ENCODE measurements around the gene UMPS. TPM values are rescaled to one million over a fixed set of nuclear protein-coding genes. Genes with fewer than 3 reads are reported as not detected.

The UMPS gene
- total RNA-seq, 1 donor from 2014 or later, result 38.3 TPM

- TF ChIP-seq CTCF (IDR thresholded peaks at IDR 0.05; ENCODE audit: insufficient read depth, low read depth, low read length) (no peak), EZH2 (IDR thresholded peaks at IDR 0.05; ENCODE audit: insufficient read depth, low read length) (no peak)
- Mint-ChIP-seq H3K4me3 (ENCODE audit: unreplicated experiment) (no peak overlapping the region), H3K27ac (ENCODE audit: unreplicated experiment) (no peak overlapping the region), H3K36me3 (ENCODE audit: low read depth, unreplicated experiment) (peaks cover 54% of the 10 kb centered on the region), H3K9me3 (ENCODE audit: unreplicated experiment) (no peaks in the 10 kb centered on the region), H3K27me3 (ENCODE audit: low read depth, unreplicated experiment) (no peaks in the 10 kb centered on the region), H3K4me1 (ENCODE audit: low read depth, unreplicated experiment) (peaks cover 24% of the 10 kb centered on the region)
- Histone ChIP-seq H3K4me1 (ENCODE audit: insufficient read depth, low read length) (no peaks in the 10 kb centered on the region), H2AFZ (ENCODE audit: low read depth, low read length) (no peak overlapping the region), H3K4me3 (ENCODE audit: insufficient read depth, low read depth, low read length) (no peak overlapping the region), H3K79me2 (ENCODE audit: insufficient read depth, low read length) (no peaks in the 10 kb centered on the region), H3K27ac (ENCODE audit: low read depth, low read length) (no peak overlapping the region), H3K27me3 (ENCODE audit: insufficient read depth, low read length) (no peaks in the 10 kb centered on the region), H3K4me2 (ENCODE audit: low read length) (no peak overlapping the region), H3K9me3 (ENCODE audit: insufficient read depth, low read depth, low read length) (no peaks in the 10 kb centered on the region), H3K36me3 (ENCODE audit: insufficient read depth, low read length) (peaks cover 29% of the 10 kb centered on the region), H3K9ac (ENCODE audit: low read length) (no peak overlapping the region), H4K20me1 (ENCODE audit: insufficient read depth, low read length) (no peaks in the 10 kb centered on the region)
- no peak for DNase-seq (ENCODE audit: low read depth)
- FAIRE-seq, result no peak
Measured at GRCh38 chr3:124766113-124767095, 36.2 kb downstream of the UMPS start.

- no peak overlapping the region for H3K27ac ChIP-seq (ENCODE audit: low read depth, low read length)
Measured at GRCh38 chr3:124767264-124767663, 37.0 kb downstream of the UMPS start.

More at GRCh38 chr3:124767264-124767663, 37.0 kb downstream of the UMPS start:
- Histone ChIP-seq H3K9me3 (ENCODE audit: insufficient read depth, low read depth, low read length) (no peaks in the 10 kb centered on the region), H3K9ac (ENCODE audit: low read length) (no peak overlapping the region), H2AFZ (ENCODE audit: low read depth, low read length) (no peak overlapping the region), H3K4me2 (ENCODE audit: low read length) (no peak overlapping the region), H3K79me2 (ENCODE audit: insufficient read depth, low read length) (no peaks in the 10 kb centered on the region), H3K27me3 (ENCODE audit: insufficient read depth, low read length) (no peaks in the 10 kb centered on the region), H4K20me1 (ENCODE audit: insufficient read depth, low read length) (no peaks in the 10 kb centered on the region), H3K4me1 (ENCODE audit: insufficient read depth, low read length) (peaks cover 6% of the 10 kb centered on the region), H3K4me3 (ENCODE audit: insufficient read depth, low read depth, low read length) (no peak overlapping the region), H3K36me3 (ENCODE audit: insufficient read depth, low read length) (peaks cover 29% of the 10 kb centered on the region)
- H3K9me3 Mint-ChIP-seq (ENCODE audit: unreplicated experiment), result no peaks in the 10 kb centered on the region
- peaks cover 50% of the 10 kb centered on the region for H3K36me3 Mint-ChIP-seq (ENCODE audit: low read depth, unreplicated experiment)
- peaks cover 23% of the 10 kb centered on the region for H3K4me1 Mint-ChIP-seq (ENCODE audit: low read depth, unreplicated experiment)
- FAIRE-seq (no peak), DNase-seq (ENCODE audit: low read depth) (no peak)
- H3K27ac Mint-ChIP-seq (ENCODE audit: unreplicated experiment), result no peak overlapping the region
- no peak overlapping the region for H3K4me3 Mint-ChIP-seq (ENCODE audit: unreplicated experiment)
- no peaks in the 10 kb centered on the region for H3K27me3 Mint-ChIP-seq (ENCODE audit: low read depth, unreplicated experiment)
- TF ChIP-seq CTCF (IDR thresholded peaks at IDR 0.05; ENCODE audit: insufficient read depth, low read depth, low read length) (no peak), EZH2 (IDR thresholded peaks at IDR 0.05; ENCODE audit: insufficient read depth, low read length) (no peak)
